HFF-Myc (cell line): Measurements from ENCODE around the gene NPEPPS.

ENCODE experiments used
- DNase-seq: peaks from one replicate; pipeline ENCODE4 v3.0.0-alpha.2; 2011; ENCODE audit warnings: low read depth; ENCODE audit errors: extremely low read depth
- H3K4me3 ChIP-seq: replicated peaks from 2 replicates; pipeline ENCODE4 v1.5.1; 2011; ENCODE audit warnings: low read depth, mild to moderate bottlenecking, control low read depth, low read length
- TF ChIP-seq, protein P1 (sequence below): IDR thresholded peaks from 2 replicates; pipeline ENCODE4 v1.5.1; 2012; ENCODE audit warnings: mild to moderate bottlenecking, low read depth, low read length, control low read depth; ENCODE audit errors: missing control alignments

The NPEPPS gene

DNA sequence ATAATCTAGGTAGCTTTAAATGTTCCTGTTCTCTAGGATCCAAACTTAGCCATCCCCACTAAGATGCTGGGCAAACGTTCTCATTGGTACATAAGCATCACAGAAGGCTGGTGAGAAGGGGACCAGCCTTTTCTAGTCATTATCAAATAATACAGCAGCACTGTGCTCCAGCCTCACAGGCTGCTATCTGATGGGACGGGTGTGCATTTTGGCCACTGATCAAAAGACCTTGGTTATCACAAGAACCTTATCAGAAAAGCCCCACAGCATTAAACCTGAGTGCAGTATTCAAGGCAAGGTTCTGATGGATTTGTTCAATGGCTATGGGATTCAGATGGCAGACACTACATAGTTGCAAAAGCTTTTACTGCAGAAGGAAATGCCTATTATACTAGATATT lies 99.7 kb downstream of the NPEPPS start:
- H3K4me3 ChIP-seq: no peak overlapping the region
- TF ChIP-seq, protein P1, sequence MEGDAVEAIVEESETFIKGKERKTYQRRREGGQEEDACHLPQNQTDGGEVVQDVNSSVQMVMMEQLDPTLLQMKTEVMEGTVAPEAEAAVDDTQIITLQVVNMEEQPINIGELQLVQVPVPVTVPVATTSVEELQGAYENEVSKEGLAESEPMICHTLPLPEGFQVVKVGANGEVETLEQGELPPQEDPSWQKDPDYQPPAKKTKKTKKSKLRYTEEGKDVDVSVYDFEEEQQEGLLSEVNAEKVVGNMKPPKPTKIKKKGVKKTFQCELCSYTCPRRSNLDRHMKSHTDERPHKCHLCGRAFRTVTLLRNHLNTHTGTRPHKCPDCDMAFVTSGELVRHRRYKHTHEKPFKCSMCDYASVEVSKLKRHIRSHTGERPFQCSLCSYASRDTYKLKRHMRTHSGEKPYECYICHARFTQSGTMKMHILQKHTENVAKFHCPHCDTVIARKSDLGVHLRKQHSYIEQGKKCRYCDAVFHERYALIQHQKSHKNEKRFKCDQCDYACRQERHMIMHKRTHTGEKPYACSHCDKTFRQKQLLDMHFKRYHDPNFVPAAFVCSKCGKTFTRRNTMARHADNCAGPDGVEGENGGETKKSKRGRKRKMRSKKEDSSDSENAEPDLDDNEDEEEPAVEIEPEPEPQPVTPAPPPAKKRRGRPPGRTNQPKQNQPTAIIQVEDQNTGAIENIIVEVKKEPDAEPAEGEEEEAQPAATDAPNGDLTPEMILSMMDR: no peak
- DNase-seq: no peak

DNA sequence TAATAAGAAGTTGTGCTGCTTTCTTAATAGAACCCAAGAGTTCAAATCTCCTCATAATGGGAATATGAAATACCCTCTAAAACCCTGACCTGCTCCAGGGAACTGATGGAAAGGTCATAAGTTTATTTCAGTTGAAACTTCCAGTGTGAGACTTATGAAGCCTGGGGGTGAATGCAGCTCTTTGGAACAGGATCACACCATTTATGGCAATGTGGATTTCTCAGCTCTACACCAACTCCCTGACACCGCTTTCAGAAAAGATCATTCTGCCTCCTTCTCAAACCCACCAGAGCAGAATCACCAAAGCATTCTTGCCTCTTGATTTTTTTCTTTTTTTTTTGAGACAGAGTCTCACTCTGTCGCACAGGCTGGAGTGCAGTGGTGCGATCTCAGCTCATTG lies 102.1 kb downstream of the NPEPPS start:
- TF ChIP-seq, protein P1: no peak
- no peak for DNase-seq
- no peak overlapping the region for H3K4me3 ChIP-seq

DNA sequence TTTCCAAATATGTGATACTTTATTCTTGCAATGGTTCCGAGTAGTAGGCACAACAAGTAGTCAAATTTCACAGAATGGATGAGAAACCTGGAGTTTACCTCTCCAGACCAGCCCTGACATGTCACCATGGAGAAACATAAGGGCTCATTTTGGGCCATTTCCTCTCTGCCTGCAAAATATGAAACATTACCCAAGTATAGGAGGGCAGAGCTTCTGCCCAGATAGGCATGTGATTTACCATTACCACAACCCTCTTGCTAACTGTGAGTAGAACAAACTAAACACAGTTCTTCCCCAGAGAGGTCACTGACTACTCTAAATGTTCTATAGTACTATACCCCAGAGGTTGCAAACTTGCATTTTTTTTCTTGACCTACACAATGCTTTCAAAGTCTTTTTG lies 103.1 kb downstream of the NPEPPS start:
- no peak overlapping the region for H3K4me3 ChIP-seq
- TF ChIP-seq, protein P1: no peak
- DNase-seq: no peak

DNA sequence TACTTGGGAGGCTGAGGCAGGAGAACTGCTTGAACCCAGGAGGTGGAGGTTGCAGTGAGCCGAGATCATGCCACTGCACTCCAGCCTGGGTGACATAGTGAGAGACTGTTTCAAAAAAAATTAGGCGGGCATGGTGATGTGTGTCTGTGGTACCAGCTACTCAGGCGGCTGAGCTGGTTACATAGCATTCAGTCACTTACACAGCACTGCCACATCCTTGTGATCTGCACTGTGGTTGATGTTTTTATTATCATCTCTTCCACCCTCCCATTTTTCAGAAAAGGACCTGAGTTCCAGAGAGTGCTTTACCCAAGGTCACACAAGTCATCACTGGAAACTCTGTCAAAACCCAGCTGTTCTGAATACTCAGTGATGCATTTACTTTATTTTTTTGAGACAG lies 104.0 kb downstream of the NPEPPS start:
- DNase-seq: no peak
- no peak overlapping the region for H3K4me3 ChIP-seq
- TF ChIP-seq, protein P1: no peak

DNA sequence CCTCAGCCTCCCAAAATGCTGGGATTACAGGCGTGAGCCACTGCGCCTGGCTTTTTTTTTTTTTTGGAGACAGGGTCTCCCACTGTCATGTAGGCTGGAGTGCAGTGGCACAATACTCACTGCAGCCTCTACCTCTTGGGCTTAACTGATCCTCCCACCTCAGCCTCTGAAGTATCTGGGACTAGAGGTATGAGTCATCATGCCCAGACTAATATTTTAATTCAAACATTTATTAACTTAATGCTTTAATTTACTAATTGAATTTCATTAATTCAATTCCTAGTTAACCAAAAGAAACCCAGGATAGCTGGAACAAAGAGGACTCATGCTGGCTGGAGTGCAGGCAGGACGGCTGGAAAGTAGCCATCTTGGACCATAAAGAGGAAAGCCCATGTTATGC lies 104.8 kb downstream of the NPEPPS start:
- DNase-seq: no peak
- TF ChIP-seq, protein P1: no peak
- no peak overlapping the region for H3K4me3 ChIP-seq

DNA sequence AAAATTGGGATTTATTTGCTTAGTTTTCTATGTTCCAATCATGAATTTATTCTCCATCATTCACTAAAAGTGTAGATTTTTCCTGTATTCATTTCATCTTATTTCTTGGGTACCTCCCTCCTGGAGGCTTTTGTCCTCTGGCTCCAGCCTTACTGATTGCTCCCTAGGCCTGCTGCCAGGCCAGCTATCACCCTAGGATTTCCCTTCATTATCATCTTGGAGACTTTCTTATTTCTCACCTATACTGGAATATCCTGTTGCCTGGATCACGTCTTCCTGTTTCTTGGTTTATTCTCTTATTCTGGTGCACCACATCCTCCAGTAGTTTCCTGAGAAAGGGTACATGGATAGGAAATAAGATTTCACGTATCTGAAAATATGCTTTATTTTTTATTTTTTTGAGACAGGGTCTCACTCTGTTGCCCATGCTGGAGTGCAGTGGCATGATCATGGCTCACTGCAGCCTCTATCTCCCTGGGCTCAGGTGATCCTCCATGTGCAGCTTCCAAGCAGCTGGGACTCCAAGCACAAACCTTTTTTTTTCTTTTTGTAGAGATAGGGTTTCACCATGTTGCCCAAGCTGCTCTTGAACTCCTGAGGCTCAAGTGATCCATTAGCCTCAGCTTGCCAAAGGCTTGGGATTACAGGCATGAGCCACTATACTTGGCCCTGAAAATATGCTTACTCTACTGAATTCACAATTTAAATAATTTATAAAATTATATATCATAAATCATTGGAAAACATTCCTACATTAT lies 105.5 kb downstream of the NPEPPS start:
- H3K4me3 ChIP-seq: no peak overlapping the region
- TF ChIP-seq, protein P1: no peak
- DNase-seq: no peak

DNA sequence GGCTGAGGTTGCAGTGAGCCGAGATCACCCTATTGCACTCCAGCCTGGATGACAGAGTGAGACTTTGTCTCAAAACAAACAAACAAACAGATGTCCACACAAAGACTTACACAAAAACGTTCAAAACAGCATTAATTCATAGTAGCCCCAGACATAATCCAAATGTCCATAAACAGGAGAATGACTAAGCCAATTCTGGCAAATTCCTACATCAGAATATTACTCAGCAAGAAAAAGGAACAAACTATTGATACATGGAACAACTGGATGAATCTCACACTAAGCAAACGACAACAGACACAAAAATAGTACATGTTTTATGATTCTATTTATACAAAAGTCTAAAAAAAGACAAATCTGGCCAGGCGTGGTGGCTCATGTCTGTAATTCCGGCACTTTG lies 108.0 kb downstream of the NPEPPS start:
- TF ChIP-seq, protein P1: no peak
- no peak overlapping the region for H3K4me3 ChIP-seq
- no peak for DNase-seq
